ENCODE results near the gene CCNY. TPM values are rescaled to one million over a fixed set of nuclear protein-coding genes. Genes with fewer than 3 reads are reported as not detected.

The CCNY gene
- total and polyA plus RNA-seq, 2 of the 13 experiments (the other 11 are each of a cell fraction or from before 2014, with no cell fraction given), result 48.2 to 54.7 TPM

DNA sequence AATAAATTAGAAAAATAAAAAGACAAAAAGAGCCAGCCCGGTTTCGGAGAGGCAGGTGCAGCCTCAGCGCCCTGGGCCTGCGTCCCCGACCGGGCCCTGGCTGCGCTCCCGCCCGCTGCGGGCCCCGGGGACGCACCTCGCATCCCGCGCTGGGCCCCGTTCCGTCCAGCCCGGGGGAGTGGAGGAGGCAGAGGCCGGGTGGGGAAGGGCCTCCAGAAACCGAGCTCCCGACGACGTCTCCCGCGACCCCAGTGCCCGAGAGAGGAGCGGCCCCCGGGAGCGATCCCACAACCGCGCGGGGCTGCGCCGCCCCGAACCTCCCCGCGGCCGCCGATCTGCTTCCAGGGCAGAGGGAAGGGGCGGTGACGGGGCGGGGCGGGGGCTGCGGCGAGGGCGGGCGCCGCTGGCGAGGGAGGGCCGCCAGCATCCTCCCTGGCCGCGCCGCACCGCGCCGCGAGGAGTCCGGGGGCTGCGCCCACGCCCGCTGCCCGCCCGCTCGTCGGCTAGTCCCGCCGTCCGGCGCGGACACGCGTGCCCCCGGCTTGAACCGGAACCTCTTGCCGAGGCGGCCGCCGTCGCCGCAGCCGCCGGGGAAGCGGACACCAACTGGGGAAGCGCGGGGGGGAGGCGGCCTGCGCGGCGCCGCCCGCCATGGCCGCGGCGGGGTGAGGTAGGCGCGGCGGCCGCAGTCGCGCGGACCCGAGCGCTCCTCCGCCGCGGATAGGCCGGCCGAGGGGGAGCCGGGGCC is at the start of gene CCNY (continued):
- TF ChIP-seq CSRNP1 (CRISPR knock-in tag; IDR thresholded peaks at IDR 0.05), result peak; percentile 54; the same call in 1 of the 2 replicates
- no peak for TF ChIP-seq ISX (CRISPR knock-in tag; conservative IDR thresholded peaks at IDR 0.05)
- TF ChIP-seq ZNF180 (CRISPR knock-in tag; IDR thresholded peaks at IDR 0.05; ENCODE audit: borderline replicate concordance, low read depth), result no peak
- no peak for TF ChIP-seq ZNF260 (CRISPR knock-in tag; IDR thresholded peaks at IDR 0.05; ENCODE audit: borderline replicate concordance, low read depth)
- TF ChIP-seq ZNF782 (CRISPR knock-in tag; IDR thresholded peaks at IDR 0.05; ENCODE audit: borderline replicate concordance), result peak; percentile 75; the same call in 1 of the 2 replicates
- TF ChIP-seq SRY (CRISPR knock-in tag; IDR thresholded peaks at IDR 0.05), result peak; percentile 68; the same call in 1 of the 2 replicates
- no peak for TF ChIP-seq ZFAT (CRISPR knock-in tag; conservative IDR thresholded peaks at IDR 0.05)
- no peak for TF ChIP-seq RBM22 (optimal IDR thresholded peaks at IDR 0.05; ENCODE audit: low read length)
- peak; percentile 33; the same call in 1 of the 2 replicates for TF ChIP-seq NRL (CRISPR knock-in tag; IDR thresholded peaks at IDR 0.05; ENCODE audit: borderline replicate concordance)
- 0 out of 2 replicates have a peak, but pooled peaks have one; percentile 58 for TF ChIP-seq ATF2 (CRISPR knock-in tag; IDR thresholded peaks at IDR 0.05)
- peak; percentile 75 for TF ChIP-seq YY1 (IDR thresholded peaks at IDR 0.05; ENCODE audit: insufficient read depth, insufficient replicate concordance, low read depth, low read length)
- TF ChIP-seq ZNF414 (CRISPR knock-in tag; IDR thresholded peaks at IDR 0.05), result peak; percentile 54; the same call in 1 of the 2 replicates
- TF ChIP-seq SP1 (IDR thresholded peaks at IDR 0.05), result no peak
- peak; percentile 57; the same call in 1 of the 2 replicates for TF ChIP-seq SP1 (CRISPR knock-in tag; IDR thresholded peaks at IDR 0.05)
- TF ChIP-seq ZNF768 (CRISPR knock-in tag; IDR thresholded peaks at IDR 0.05), result peak; percentile 26; the same call in 1 of the 2 replicates
- TF ChIP-seq, protein P1, sequence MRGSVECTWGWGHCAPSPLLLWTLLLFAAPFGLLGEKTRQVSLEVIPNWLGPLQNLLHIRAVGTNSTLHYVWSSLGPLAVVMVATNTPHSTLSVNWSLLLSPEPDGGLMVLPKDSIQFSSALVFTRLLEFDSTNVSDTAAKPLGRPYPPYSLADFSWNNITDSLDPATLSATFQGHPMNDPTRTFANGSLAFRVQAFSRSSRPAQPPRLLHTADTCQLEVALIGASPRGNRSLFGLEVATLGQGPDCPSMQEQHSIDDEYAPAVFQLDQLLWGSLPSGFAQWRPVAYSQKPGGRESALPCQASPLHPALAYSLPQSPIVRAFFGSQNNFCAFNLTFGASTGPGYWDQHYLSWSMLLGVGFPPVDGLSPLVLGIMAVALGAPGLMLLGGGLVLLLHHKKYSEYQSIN (CRISPR knock-in tag; IDR thresholded peaks at IDR 0.05; ENCODE audit: borderline replicate concordance), result no peak
- TF ChIP-seq, protein P2, sequence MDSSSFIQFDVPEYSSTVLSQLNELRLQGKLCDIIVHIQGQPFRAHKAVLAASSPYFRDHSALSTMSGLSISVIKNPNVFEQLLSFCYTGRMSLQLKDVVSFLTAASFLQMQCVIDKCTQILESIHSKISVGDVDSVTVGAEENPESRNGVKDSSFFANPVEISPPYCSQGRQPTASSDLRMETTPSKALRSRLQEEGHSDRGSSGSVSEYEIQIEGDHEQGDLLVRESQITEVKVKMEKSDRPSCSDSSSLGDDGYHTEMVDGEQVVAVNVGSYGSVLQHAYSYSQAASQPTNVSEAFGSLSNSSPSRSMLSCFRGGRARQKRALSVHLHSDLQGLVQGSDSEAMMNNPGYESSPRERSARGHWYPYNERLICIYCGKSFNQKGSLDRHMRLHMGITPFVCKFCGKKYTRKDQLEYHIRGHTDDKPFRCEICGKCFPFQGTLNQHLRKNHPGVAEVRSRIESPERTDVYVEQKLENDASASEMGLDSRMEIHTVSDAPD (CRISPR knock-in tag; IDR thresholded peaks at IDR 0.05), result no peak
- TF ChIP-seq RARA (CRISPR knock-in tag; IDR thresholded peaks at IDR 0.05), result 0 out of 2 replicates have a peak, but pooled peaks have one; percentile 5
- TF ChIP-seq MYC (CRISPR knock-in tag; IDR thresholded peaks at IDR 0.05; ENCODE audit: borderline replicate concordance), result peak; percentile 42; the same call in 1 of the 2 replicates
- no peak for TF ChIP-seq SCMH1 (CRISPR knock-in tag; IDR thresholded peaks at IDR 0.05; ENCODE audit: borderline replicate concordance)
- no peak for TF ChIP-seq TMF1 (CRISPR knock-in tag; IDR thresholded peaks at IDR 0.05; ENCODE audit: low read depth)
- no peak for TF ChIP-seq ZNF256 (CRISPR knock-in tag; conservative IDR thresholded peaks at IDR 0.05)
- TF ChIP-seq MIXL1 (CRISPR knock-in tag; IDR thresholded peaks at IDR 0.05), result no peak
- TF ChIP-seq ZSCAN25 (CRISPR knock-in tag; IDR thresholded peaks at IDR 0.05), result no peak

Data from HepG2 (cell line).